GM18907 (cell line): ENCODE results near the gene DFFB.

ENCODE experiments used
- ATAC-seq: cut with Tn5 transposase; IDR thresholded peaks from one replicate; pipeline ENCODE4 v1.9.1; 2021; ENCODE audit warnings: mild to moderate bottlenecking, moderate library complexity; ENCODE audit not compliant: unreplicated experiment

The DFFB gene

DNA sequence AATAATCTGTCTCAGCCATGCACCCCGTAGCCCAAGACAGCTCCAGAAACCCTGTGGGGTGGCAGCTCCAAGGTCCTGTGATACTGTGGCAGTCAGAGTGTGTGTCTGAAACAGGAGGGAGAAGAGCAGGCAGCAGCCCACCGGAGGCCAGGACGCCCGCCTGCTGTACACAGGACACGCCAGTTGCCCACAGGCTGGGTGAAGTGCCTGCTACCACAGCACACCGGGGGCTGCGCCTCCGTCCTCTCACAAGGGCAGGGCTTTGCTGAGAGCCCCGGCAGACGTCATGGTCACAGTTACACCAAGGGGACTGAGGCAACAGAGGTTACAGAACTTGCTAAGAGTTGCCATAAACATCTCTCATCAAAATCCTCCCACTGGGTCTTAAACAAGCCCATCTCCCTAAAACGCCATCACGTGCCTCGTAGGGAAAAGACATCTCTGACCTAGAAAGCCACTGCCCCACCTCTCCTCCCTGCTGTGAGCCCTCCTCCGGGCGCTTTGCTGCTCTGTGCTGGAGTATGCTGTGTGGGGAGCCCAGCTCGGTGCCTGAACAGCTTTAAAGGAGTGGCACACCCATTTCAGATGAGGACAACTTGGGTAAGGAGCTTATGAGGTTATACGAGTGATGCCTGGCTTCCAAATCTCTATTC is 37.5 kb downstream of the DFFB start:
- ATAC-seq, result no peak

- ATAC-seq, result no peak
Measured at GRCh38 chr1:3895279-3895950, 38.1 kb downstream of the DFFB start.

DNA sequence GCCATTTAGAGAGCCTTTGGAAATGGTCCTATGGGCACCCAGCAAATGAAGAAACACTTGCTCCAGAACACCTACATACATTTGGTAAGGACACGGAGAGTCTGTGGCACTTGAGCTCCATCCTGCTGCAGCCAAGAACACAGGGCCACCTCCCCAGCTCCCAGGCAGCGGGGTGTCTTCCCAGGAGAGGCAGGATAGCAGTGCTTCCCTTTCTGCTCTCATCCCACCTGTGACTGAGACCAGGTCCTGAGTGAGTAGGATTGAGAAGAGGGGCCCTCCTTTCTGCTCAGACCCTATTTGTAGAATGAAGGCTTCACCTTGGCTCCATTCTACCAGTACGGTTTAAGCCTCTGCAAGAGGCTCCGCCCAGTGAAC is 38.7 kb downstream of the DFFB start:
- ATAC-seq, result no peak

- ATAC-seq, result no peak
Measured at GRCh38 chr1:3896396-3897000, 39.2 kb downstream of the DFFB start.

DNA sequence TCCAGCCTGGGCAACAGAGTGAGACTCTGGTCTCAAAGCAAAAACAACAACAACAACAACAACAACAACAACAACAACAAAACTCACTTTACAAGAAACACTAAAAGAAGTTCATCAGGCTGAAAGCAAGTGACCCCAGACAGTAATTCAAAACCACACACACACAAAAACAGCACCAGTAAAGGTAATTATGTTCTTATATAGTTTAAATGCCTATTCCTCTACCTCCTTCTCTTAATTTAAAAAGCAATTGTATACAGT is 41.1 kb downstream of the DFFB start:
- ATAC-seq, result no peak

- ATAC-seq, result no peak
Measured at GRCh38 chr1:3898994-3899753, 41.9 kb downstream of the DFFB start.

- ATAC-seq, result peak; percentile 6
Measured at GRCh38 chr1:3899754-3900149, 42.5 kb downstream of the DFFB start.

DNA sequence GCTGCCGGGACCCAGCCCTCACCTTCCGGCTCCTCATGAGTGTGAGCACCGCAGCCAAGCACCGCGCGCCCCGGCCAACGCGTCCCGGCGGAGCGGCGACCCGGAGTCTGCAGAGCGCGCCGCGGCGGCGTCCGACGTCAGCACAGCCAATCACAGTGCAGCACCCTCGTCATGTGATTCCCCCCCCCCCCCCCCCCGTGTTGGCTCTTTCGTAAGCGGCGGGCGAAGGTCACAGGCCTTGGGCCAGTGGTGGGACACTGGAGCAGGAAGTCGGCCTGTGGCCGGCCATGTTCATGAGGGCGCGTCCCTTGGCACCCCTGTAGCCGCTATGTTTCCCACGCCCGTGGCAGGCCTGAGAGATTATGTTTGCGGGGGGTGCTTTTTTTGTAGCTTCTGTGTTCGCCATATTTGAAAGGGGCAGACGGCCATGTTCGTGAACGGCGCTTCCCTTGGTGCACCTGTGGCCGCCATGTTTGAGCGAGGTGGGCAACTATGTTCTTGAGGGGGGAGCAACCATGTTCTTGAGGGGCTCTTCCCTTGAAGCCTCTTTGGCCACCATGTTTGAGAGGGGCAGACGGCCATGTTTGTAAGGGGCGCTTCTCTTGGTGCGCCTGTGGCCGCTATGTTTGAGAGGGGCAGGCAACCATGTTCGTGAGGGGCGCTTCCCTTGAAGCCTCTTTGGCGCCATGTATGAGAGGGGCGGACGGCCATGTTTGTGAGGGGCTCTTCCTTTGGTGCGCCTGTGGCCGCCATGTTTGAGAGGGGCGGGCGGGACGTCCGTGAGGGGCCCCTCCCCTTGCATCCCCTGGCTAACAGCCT is 43.1 kb downstream of the DFFB start, which contains the start of gene C1orf174:
Gene C1orf174 (minus strand): TSS at position 123 of the 819 bp plus-strand sequence. CDS start 86 bp downstream, at position 37.
- ATAC-seq, result peak; percentile 74

DNA sequence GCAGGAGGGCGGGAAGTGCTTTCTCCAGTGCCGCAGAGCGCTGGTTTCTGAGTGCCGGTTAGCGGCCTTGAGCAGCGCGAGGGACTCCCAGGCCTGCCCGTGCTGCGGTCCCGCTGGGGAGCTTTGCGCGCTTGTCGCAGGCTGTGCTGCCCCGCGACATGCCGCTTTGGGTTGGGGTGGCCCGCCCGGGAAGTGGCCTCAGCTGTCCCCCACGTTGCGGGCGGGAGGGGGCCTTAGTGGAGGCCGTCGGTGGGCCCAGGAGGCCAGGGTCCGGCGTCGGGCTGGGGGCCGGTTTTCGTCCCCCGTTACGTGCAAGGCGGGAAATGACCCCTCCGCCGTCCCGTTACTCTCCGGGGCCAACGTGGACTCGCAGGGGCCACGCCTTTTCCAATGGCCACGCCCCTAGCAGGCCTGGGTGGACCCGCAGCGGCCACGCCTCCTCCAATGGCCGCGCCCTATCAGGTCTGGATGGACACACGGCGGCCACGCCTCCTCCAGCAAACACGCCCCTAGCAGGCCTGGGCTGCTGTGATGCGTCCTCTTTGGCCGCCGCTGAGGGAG is 43.8 kb downstream of the DFFB start:
- ATAC-seq, result peak; percentile 55

GRCh38 chr1:3902111-3902511 is 44.8 kb downstream of the DFFB start:
- ATAC-seq, result no peak

GRCh38 chr1:3902571-3903091 is 45.4 kb downstream of the DFFB start:
- ATAC-seq, result no peak

DNA sequence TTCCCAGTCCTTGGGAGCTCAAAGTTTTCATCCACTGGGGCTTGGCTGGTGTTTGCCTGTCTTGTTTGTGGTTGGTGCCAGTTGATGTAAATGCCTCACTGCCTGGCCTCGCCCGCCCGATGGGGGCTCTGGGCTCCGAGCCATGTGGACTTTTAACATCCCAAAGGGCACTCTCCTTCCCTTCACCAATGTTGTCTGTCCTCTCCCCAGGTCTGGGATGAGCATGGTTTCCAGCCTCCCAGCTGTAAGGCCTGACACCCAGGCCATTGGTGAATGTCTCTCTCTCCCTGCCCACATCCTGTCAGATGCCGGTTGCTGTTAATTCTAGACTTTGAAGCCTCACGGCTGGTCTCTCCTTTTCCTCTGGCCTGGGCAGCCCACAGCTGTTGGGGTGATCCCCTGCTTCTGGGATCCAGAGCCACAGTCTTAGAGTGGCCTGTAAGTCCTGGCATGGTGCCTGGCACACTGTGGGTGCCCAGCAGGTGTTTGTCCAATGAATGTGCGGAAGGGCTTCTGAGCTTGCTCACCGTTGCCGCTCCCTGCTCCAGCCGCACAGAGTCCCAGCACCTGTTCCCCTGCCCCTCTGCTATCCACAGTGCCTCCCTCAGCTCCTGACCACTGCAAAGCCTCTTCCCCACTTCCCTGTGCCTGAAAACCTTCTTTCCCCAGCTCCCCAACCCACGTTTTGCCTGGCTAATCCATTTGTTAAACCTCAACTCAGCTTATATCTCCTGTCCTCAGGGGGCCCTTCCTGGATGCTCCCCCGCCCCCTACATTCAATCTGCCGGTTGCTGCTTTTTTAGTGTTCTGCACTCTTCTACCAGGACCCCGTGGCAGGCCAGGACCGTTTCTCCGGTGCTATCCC is 46.1 kb downstream of the DFFB start:
- no peak for ATAC-seq

GRCh38 chr1:3904006-3904842 is 46.9 kb downstream of the DFFB start:
- ATAC-seq, result no peak

DNA sequence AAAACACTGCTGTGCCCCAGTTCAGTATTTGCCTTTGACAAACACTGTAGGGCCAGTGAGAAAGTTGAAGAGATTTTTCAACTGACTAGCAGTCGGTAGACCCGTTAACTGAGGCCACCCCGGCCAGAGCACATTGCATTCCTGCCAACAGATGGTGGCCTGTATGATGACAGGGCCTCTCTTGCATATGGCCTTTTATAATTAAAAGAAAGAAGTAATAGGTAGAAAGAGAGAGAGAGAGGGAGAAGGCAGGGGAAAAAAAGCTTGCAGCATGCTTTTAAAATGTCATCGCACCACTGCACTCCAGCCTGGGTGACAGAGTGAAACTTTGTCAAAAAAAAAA is 47.5 kb downstream of the DFFB start:
- ATAC-seq, result no peak

- no peak for ATAC-seq
Measured at GRCh38 chr1:3905266-3905952, 48.1 kb downstream of the DFFB start.

DNA sequence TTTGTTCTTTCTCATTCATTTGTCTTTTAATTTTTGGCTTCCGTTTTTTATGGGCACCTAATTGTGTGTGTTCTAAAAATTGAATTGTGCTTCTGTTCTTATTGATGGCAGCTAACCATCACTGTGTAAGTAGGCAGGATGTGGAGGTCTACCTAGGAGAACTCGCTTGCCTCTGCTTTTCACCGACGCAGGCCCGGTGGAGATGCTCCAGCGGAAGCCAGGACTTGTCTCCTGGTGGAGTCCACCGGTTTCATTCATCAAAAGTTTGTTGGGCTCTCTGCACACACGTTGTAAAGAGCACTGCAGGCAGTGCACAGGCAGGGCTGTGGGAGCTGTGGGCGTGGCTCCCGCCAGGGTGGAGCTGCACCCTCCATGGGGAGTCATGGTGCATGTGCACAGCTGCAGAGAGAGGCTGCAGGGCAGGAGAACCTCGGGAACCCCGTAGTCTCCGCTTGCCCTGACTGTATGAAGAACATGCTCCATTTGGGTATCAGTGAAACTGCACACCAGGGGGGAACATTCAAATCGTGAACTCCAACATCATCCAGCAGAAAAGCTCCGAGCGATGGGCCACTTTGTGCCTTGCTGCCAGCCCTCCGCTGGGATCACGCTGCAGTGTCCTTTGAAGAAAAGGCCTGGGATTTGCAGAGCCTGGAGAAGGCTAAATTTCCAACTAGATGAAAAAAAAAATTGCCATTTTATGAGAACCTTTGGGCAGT is 48.8 kb downstream of the DFFB start:
- no peak for ATAC-seq

- ATAC-seq, result no peak
Measured at GRCh38 chr1:3906672-3907020, 49.4 kb downstream of the DFFB start.
